HEK293 (cell line): ENCODE data around the gene AGMO.

Source experiments
- CTCF ChIA-PET: fragments of 350-600 bp; formaldehyde crosslinking; extraction: SDS; loops from one replicate; lab custom pipeline; 2021; ENCODE audit warnings: antibody characterized with exemption; lab: Yijun Ruan, JAX
- POLR2A ChIA-PET: fragments of 300-600 bp; formaldehyde crosslinking; extraction: SDS; loops from one replicate; lab custom pipeline; 2020; ENCODE audit warnings: antibody characterized with exemption, inconsistent platforms; lab: Yijun Ruan, JAX
- H3K27ac ChIP-seq: fragments of 200-500 bp; sonication (Bioruptor generic); 2 replicates; pipeline ENCODE4 v1.5.1; 2014; ENCODE audit warnings: low read depth, low read length, control low read depth, inconsistent platforms; ENCODE audit errors: extremely low read depth
- H3K36me3 ChIP-seq, 2 experiments: fragments of 200-500 bp in 1 of 2; sonication (Bioruptor generic) in 1 of 2; 1 replicate in 1 of 2; 2 replicates in 1 of 2; pipeline ENCODE4 v1.5.1; 2014 to 2017; ENCODE audit warnings: inconsistent platforms in 2 of 2, low read length in 2 of 2; ENCODE audit not compliant: control insufficient read depth in 2 of 2, insufficient read depth in 1 of 2
- H3K4me1 ChIP-seq: fragments of 200-500 bp; sonication (Bioruptor generic); 2 replicates; pipeline ENCODE4 v1.5.1; 2014; ENCODE audit warnings: mild to moderate bottlenecking, low read length, inconsistent platforms; ENCODE audit not compliant: control insufficient read depth, insufficient read depth
- H3K4me3 ChIP-seq: 2 replicates; pipeline ENCODE4 v1.5.1; 2011; ENCODE audit warnings: low read depth, mild to moderate bottlenecking, control low read depth, low read length, moderate library complexity
- H3K9me3 ChIP-seq: fragments of 200-500 bp; sonication (Bioruptor generic); 2 replicates; pipeline ENCODE4 v1.5.1; 2014; ENCODE audit warnings: low read depth, low read length, inconsistent platforms; ENCODE audit not compliant: control insufficient read depth, insufficient read depth
- GFI1B ChIP-seq: fragments of 450-650 bp; formaldehyde crosslinking; IDR thresholded peaks from 2 replicates; pipeline ENCODE4 v1.5.1; 2016; ENCODE audit warnings: missing biosample characterization, missing genetic modification characterization
- HOXA7 ChIP-seq: sonication (generic); formaldehyde crosslinking; IDR thresholded peaks from 2 replicates; pipeline ENCODE4 v1.8.1; 2022; ENCODE audit warnings: missing genetic modification reagents, borderline replicate concordance
- HOXC10 ChIP-seq: sonication (generic); formaldehyde crosslinking; IDR thresholded peaks from 2 replicates; pipeline ENCODE4 v1.8.1; 2023; ENCODE audit warnings: mild to moderate bottlenecking, missing genetic modification reagents
- RBAK ChIP-seq: fragments of 450-650 bp; formaldehyde crosslinking; IDR thresholded peaks from 2 replicates; pipeline ENCODE4 v1.5.1; 2016; ENCODE audit warnings: missing biosample characterization, missing genetic modification characterization
- SETDB1 ChIP-seq: IDR thresholded peaks from one replicate; pipeline ENCODE4 v1.6.1; 2017; ENCODE audit warnings: mild to moderate bottlenecking, low read length, moderate library complexity, mixed read lengths; ENCODE audit not compliant: insufficient read length
- SP3 ChIP-seq: fragments of 450-650 bp; formaldehyde crosslinking; IDR thresholded peaks from 2 replicates; pipeline ENCODE4 v1.5.1; 2016; ENCODE audit warnings: missing biosample characterization, missing genetic modification characterization
- ZBTB1 ChIP-seq: fragments of 450-650 bp; formaldehyde crosslinking; IDR thresholded peaks from 2 replicates; pipeline ENCODE4 v1.5.1; 2016; ENCODE audit warnings: missing biosample characterization, missing genetic modification characterization
- ZBTB17 ChIP-seq: fragments of 450-650 bp; formaldehyde crosslinking; IDR thresholded peaks from 2 replicates; pipeline ENCODE4 v1.5.1; 2016; ENCODE audit warnings: missing biosample characterization, missing genetic modification characterization
- ZFP37 ChIP-seq: fragments of 450-650 bp; formaldehyde crosslinking; IDR thresholded peaks from 2 replicates; pipeline ENCODE4 v1.5.1; 2016; ENCODE audit warnings: missing biosample characterization, missing genetic modification characterization
- ZNF112 ChIP-seq: fragments of 450-650 bp; formaldehyde crosslinking; IDR thresholded peaks from 2 replicates; pipeline ENCODE4 v1.5.0; 2017; ENCODE audit warnings: missing biosample characterization, missing genetic modification characterization
- ZNF157 ChIP-seq: fragments of 450-650 bp; formaldehyde crosslinking; IDR thresholded peaks from 2 replicates; pipeline ENCODE4 v1.5.1; 2016; ENCODE audit warnings: missing biosample characterization, missing genetic modification characterization
- ZNF174 ChIP-seq: fragments of 450-650 bp; formaldehyde crosslinking; IDR thresholded peaks from 2 replicates; pipeline ENCODE4 v1.5.0; 2017; ENCODE audit warnings: missing biosample characterization, mild to moderate bottlenecking, missing genetic modification characterization
- ZNF2 ChIP-seq: fragments of 450-650 bp; formaldehyde crosslinking; IDR thresholded peaks from 2 replicates; pipeline ENCODE4 v1.5.1; 2016; ENCODE audit warnings: missing biosample characterization, missing genetic modification characterization
- ZNF266 ChIP-seq: fragments of 450-650 bp; formaldehyde crosslinking; IDR thresholded peaks from 2 replicates; pipeline ENCODE4 v1.5.1; 2016; ENCODE audit warnings: missing biosample characterization, missing genetic modification characterization, low read depth
- ZNF335 ChIP-seq: fragments of 450-650 bp; formaldehyde crosslinking; conservative IDR thresholded peaks from 2 replicates; pipeline ENCODE4 v1.5.1; 2016; ENCODE audit warnings: missing biosample characterization, missing genetic modification characterization
- ZNF391 ChIP-seq: fragments of 450-650 bp; formaldehyde crosslinking; IDR thresholded peaks from 2 replicates; pipeline ENCODE4 v1.5.1; 2016; ENCODE audit warnings: low read depth, missing biosample characterization, missing genetic modification characterization, borderline replicate concordance
- ZNF585B ChIP-seq: fragments of 450-650 bp; formaldehyde crosslinking; IDR thresholded peaks from 2 replicates; pipeline ENCODE4 v1.5.1; 2016; ENCODE audit warnings: missing biosample characterization, missing genetic modification characterization
- ZNF600 ChIP-seq: fragments of 450-650 bp; formaldehyde crosslinking; IDR thresholded peaks from 2 replicates; pipeline ENCODE4 v1.5.1; 2016; ENCODE audit warnings: missing biosample characterization, missing genetic modification characterization
- ZNF654 ChIP-seq: fragments of 450-650 bp; formaldehyde crosslinking; IDR thresholded peaks from 2 replicates; pipeline ENCODE4 v1.5.1; 2016; ENCODE audit warnings: low read depth, missing biosample characterization, missing genetic modification characterization
- ZNF76 ChIP-seq: fragments of 450-650 bp; formaldehyde crosslinking; IDR thresholded peaks from 2 replicates; pipeline ENCODE4; 2016; ENCODE audit warnings: low read depth, missing biosample characterization, missing genetic modification characterization, borderline replicate concordance
- ZSCAN30 ChIP-seq: fragments of 450-650 bp; IDR thresholded peaks from 2 replicates; pipeline ENCODE4 v1.5.1; 2018; ENCODE audit warnings: missing biosample characterization, mild to moderate bottlenecking, missing genetic modification characterization, moderate library complexity
- TF ChIP-seq, protein P1 (sequence below): fragments of 450-650 bp; formaldehyde crosslinking; IDR thresholded peaks from 2 replicates; pipeline ENCODE4 v1.5.1; 2016; ENCODE audit warnings: missing biosample characterization, missing genetic modification characterization
- TF ChIP-seq, protein P2 (sequence below): fragments of 450-650 bp; formaldehyde crosslinking; IDR thresholded peaks from 2 replicates; pipeline ENCODE4 v1.5.1; 2016; ENCODE audit warnings: missing biosample characterization, missing genetic modification characterization
- TF ChIP-seq, protein P3 (sequence below): fragments of 450-650 bp; formaldehyde crosslinking; IDR thresholded peaks from 2 replicates; pipeline ENCODE4 v1.5.1; 2016; ENCODE audit warnings: missing biosample characterization, missing genetic modification characterization
- TF ChIP-seq, protein P4 (sequence below): fragments of 450-650 bp; formaldehyde crosslinking; conservative IDR thresholded peaks from 2 replicates; pipeline ENCODE4 v1.5.1; 2016; ENCODE audit warnings: low read depth, missing biosample characterization, missing genetic modification characterization
- TF ChIP-seq, protein P5 (sequence below): fragments of 450-650 bp; formaldehyde crosslinking; IDR thresholded peaks from 2 replicates; pipeline ENCODE4 v1.5.1; 2017; ENCODE audit warnings: missing biosample characterization, missing genetic modification characterization

The AGMO gene

DNA sequence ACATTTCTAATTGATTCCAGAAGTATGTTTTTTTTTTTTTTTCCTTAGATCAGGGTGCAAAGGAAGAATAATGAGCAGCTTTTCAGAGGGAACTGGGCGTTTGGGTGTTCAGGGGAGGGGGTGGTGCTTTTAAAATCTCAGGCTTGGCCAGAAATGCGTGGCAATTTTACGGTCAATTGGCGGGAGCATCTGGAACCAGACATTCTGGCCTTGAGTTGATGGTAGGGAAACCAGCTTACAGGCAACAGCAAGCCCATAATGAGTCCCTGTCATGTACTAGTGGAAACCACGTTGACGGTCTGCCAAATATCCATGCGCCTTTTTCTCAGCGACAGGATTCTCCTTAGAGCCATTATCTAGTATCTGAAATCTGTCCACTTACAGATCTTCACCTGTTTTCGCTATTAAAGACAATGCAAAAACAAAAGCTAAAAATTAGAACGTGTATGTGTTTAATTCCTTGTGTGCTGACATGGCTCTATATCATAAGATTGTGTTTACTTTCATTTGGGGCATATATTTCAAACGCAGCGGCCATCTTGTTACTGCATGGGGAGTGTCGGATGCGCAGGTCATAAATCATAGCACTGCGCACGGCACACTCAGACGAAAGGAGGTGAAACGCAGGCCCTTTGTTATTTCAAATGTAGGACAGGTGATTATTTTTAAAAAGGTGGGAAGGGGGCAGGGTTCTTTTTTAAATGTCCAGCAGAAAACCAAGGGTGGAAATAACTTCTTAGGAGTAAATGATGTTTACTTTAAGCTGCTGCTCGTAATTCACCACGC lies 209.2 kb downstream of the AGMO start:
- POLR2A ChIA-PET: no interaction called here

DNA sequence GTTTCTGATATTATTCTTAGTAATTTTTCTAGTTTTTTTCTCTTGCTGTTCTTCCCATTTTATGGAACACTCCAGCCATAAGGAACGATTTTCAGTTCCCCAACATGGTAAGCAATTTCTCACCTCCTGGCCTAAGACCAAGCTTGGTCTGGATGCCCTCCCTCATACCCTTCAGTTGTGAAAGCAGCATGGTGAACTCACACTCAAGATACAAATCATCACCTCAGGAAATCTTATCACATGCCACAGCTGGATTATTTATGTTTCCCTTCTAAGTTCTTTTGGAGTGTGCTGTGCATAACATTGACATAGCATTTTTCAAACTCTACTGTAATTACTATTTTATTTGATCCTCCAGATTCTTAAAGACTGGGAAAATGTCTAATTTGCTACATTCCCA lies 216.6 kb downstream of the AGMO start:
- Histone ChIP-seq H3K9me3 (no peaks in the 10 kb centered on the region), H3K27ac (no peak overlapping the region), H3K36me3 (no peaks in the 10 kb centered on the region), H3K4me1 (no peaks in the 10 kb centered on the region), H3K4me3 (no peak overlapping the region)
- POLR2A ChIA-PET: no interaction called here
- CTCF ChIA-PET: interaction anchor here (0.6 to 0.9 kb wide), 3 partner anchors 336 to 1121 kb away, joined by 3 read pairs; no protein-coding TSS in a partner anchor
- TF ChIP-seq ZNF585B (no peak), SETDB1 (no peak), ZNF174 (tag by site-specific recombination) (no peak), RBAK (tag by site-specific recombination) (no peak), ZNF112 (no peak), ZSCAN30 (tag by site-specific recombination) (no peak), ZBTB1 (tag by site-specific recombination) (no peak), HOXA7 (no peak), ZNF654 (no peak), HOXC10 (no peak), ZNF335 (tag by site-specific recombination) (no peak), ZNF76 (tag by site-specific recombination) (no peak), ZNF2 (no peak)
- TF ChIP-seq, protein P1, sequence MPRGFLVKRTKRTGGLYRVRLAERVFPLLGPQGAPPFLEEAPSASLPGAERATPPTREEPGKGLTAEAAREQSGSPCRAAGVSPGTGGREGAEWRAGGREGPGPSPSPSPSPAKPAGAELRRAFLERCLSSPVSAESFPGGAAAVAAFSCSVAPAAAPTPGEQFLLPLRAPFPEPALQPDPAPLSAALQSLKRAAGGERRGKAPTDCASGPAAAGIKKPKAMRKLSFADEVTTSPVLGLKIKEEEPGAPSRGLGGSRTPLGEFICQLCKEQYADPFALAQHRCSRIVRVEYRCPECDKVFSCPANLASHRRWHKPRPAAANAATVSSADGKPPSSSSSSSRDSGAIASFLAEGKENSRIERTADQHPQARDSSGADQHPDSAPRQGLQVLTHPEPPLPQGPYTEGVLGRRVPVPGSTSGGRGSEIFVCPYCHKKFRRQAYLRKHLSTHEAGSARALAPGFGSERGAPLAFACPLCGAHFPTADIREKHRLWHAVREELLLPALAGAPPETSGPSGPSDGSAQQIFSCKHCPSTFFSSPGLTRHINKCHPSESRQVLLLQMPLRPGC (tag by site-specific recombination): no peak
- TF ChIP-seq, protein P2, sequence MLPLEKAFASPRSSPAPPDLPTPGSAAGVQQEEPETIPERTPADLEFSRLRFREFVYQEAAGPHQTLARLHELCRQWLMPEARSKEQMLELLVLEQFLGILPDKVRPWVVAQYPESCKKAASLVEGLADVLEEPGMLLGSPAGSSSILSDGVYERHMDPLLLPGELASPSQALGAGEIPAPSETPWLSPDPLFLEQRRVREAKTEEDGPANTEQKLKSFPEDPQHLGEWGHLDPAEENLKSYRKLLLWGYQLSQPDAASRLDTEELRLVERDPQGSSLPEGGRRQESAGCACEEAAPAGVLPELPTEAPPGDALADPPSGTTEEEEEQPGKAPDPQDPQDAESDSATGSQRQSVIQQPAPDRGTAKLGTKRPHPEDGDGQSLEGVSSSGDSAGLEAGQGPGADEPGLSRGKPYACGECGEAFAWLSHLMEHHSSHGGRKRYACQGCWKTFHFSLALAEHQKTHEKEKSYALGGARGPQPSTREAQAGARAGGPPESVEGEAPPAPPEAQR: no peak

More for the DNA sequence above, 209.2 kb downstream of the AGMO start:
- no peak overlapping the region for H3K4me3 ChIP-seq
- no peaks in the 10 kb centered on the region for H3K4me1 ChIP-seq
- TF ChIP-seq SP3 (tag by site-specific recombination) (no peak), GFI1B (tag by site-specific recombination) (no peak), ZNF266 (tag by site-specific recombination) (no peak), ZBTB17 (tag by site-specific recombination) (no peak), ZNF157 (tag by site-specific recombination) (no peak), ZFP37 (tag by site-specific recombination) (no peak), ZNF391 (tag by site-specific recombination) (no peak), ZNF335 (tag by site-specific recombination) (no peak), ZNF600 (tag by site-specific recombination) (no peak)
- TF ChIP-seq, protein P3, sequence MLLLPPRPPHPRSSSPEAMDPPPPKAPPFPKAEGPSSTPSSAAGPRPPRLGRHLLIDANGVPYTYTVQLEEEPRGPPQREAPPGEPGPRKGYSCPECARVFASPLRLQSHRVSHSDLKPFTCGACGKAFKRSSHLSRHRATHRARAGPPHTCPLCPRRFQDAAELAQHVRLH: no peak
- TF ChIP-seq, protein P4, sequence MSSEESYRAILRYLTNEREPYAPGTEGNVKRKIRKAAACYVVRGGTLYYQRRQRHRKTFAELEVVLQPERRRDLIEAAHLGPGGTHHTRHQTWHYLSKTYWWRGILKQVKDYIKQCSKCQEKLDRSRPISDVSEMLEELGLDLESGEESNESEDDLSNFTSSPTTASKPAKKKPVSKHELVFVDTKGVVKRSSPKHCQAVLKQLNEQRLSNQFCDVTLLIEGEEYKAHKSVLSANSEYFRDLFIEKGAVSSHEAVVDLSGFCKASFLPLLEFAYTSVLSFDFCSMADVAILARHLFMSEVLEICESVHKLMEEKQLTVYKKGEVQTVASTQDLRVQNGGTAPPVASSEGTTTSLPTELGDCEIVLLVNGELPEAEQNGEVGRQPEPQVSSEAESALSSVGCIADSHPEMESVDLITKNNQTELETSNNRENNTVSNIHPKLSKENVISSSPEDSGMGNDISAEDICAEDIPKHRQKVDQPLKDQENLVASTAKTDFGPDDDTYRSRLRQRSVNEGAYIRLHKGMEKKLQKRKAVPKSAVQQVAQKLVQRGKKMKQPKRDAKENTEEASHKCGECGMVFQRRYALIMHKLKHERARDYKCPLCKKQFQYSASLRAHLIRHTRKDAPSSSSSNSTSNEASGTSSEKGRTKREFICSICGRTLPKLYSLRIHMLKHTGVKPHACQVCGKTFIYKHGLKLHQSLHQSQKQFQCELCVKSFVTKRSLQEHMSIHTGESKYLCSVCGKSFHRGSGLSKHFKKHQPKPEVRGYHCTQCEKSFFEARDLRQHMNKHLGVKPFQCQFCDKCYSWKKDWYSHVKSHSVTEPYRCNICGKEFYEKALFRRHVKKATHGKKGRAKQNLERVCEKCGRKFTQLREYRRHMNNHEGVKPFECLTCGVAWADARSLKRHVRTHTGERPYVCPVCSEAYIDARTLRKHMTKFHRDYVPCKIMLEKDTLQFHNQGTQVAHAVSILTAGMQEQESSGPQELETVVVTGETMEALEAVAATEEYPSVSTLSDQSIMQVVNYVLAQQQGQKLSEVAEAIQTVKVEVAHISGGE (tag by site-specific recombination): no peak
- TF ChIP-seq, protein P5, sequence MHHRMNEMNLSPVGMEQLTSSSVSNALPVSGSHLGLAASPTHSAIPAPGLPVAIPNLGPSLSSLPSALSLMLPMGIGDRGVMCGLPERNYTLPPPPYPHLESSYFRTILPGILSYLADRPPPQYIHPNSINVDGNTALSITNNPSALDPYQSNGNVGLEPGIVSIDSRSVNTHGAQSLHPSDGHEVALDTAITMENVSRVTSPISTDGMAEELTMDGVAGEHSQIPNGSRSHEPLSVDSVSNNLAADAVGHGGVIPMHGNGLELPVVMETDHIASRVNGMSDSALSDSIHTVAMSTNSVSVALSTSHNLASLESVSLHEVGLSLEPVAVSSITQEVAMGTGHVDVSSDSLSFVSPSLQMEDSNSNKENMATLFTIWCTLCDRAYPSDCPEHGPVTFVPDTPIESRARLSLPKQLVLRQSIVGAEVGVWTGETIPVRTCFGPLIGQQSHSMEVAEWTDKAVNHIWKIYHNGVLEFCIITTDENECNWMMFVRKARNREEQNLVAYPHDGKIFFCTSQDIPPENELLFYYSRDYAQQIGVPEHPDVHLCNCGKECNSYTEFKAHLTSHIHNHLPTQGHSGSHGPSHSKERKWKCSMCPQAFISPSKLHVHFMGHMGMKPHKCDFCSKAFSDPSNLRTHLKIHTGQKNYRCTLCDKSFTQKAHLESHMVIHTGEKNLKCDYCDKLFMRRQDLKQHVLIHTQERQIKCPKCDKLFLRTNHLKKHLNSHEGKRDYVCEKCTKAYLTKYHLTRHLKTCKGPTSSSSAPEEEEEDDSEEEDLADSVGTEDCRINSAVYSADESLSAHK: no peak
- H3K9me3 ChIP-seq: no peaks in the 10 kb centered on the region
- H3K36me3 ChIP-seq: no peaks in the 10 kb centered on the region
- H3K27ac ChIP-seq: no peak overlapping the region
- CTCF ChIA-PET: no interaction called here
